ENCODE measurements around the gene CACHD1.

The CACHD1 gene

GRCh38 chr1:64715186-64715585 lies 245.3 kb downstream of the CACHD1 start:
- H3K4me2 ChIP-seq (ENCODE audit: low read length), result no peak overlapping the region
- H4K8ac ChIP-seq (ENCODE audit: low read depth, low read length), result no peak overlapping the region
- no peak overlapping the region for H3K9ac ChIP-seq (ENCODE audit: low read length)
- no peak overlapping the region for H2AK5ac ChIP-seq (ENCODE audit: low read length)
- H3K36me3 ChIP-seq (ENCODE audit: control insufficient read depth, insufficient read depth, low read length), result no peaks in the 10 kb centered on the region
- H2BK120ac ChIP-seq (ENCODE audit: low read depth, low read length), result no peak overlapping the region
- H3K56ac ChIP-seq (ENCODE audit: low read length), result no peak overlapping the region
- no peak overlapping the region for H3K23ac ChIP-seq (ENCODE audit: low read length)
- H3K18ac ChIP-seq (ENCODE audit: low read length), result no peak overlapping the region
- H2BK15ac ChIP-seq (replicated peaks; ENCODE audit: low read depth), result no peak overlapping the region
- no peaks in the 10 kb centered on the region for H3K4me1 ChIP-seq (ENCODE audit: control insufficient read depth, low read depth, low read length)
- H3K4me3 ChIP-seq (ENCODE audit: low read length), result no peak overlapping the region
- no peaks in the 10 kb centered on the region for H3K27me3 ChIP-seq (ENCODE audit: insufficient read depth, low read length, poor library complexity)
- no peaks in the 10 kb centered on the region for H3K79me2 ChIP-seq (ENCODE audit: control insufficient read depth, insufficient read depth, low read length)
- H3K4ac ChIP-seq (ENCODE audit: low read depth, low read length), result no peak overlapping the region
- H3K79me1 ChIP-seq (ENCODE audit: low read length), result no peaks in the 10 kb centered on the region
- no peak overlapping the region for H3K27ac ChIP-seq (ENCODE audit: low read depth, low read length)
- H4K5ac ChIP-seq (ENCODE audit: low read length), result no peak overlapping the region
- no peak for DNase-seq
- no CpG with 5 or more reads among the region's 2 CpGs for WGBS (ENCODE audit: extremely low coverage, insufficient coverage, low lambda C conversion rate)
- H2BK5ac ChIP-seq (ENCODE audit: low read length), result no peak overlapping the region

GRCh38 chr1:64721135-64721534 lies 251.2 kb downstream of the CACHD1 start:
- H3K4me3 ChIP-seq (ENCODE audit: low read length), result no peak overlapping the region
- H3K9ac ChIP-seq (ENCODE audit: low read length), result no peak overlapping the region
- H2BK15ac ChIP-seq (replicated peaks; ENCODE audit: low read depth), result no peak overlapping the region
- no peak overlapping the region for H3K18ac ChIP-seq (ENCODE audit: low read length)
- no peak overlapping the region for H4K8ac ChIP-seq (ENCODE audit: low read depth, low read length)
- H3K4ac ChIP-seq (ENCODE audit: low read depth, low read length), result no peak overlapping the region
- no peak overlapping the region for H2AK5ac ChIP-seq (ENCODE audit: low read length)
- no peaks in the 10 kb centered on the region for H3K36me3 ChIP-seq (ENCODE audit: control insufficient read depth, insufficient read depth, low read length)
- no peak overlapping the region for H3K27ac ChIP-seq (ENCODE audit: low read depth, low read length)
- H3K56ac ChIP-seq (ENCODE audit: low read length), result no peak overlapping the region
- H3K4me2 ChIP-seq (ENCODE audit: low read length), result no peak overlapping the region
- no peaks in the 10 kb centered on the region for H3K27me3 ChIP-seq (ENCODE audit: insufficient read depth, low read length, poor library complexity)
- no peak for DNase-seq
- WGBS (ENCODE audit: extremely low coverage, insufficient coverage, low lambda C conversion rate), result no CpG with 5 or more reads among the region's 2 CpGs
- H3K79me2 ChIP-seq (ENCODE audit: control insufficient read depth, insufficient read depth, low read length), result no peaks in the 10 kb centered on the region
- H2BK120ac ChIP-seq (ENCODE audit: low read depth, low read length), result no peak overlapping the region
- H3K4me1 ChIP-seq (ENCODE audit: control insufficient read depth, low read depth, low read length), result no peaks in the 10 kb centered on the region
- no peak overlapping the region for H3K23ac ChIP-seq (ENCODE audit: low read length)
- H2BK5ac ChIP-seq (ENCODE audit: low read length), result no peak overlapping the region
- no peak overlapping the region for H4K5ac ChIP-seq (ENCODE audit: low read length)
- H3K79me1 ChIP-seq (ENCODE audit: low read length), result no peaks in the 10 kb centered on the region

GRCh38 chr1:64721576-64722145 lies 251.7 kb downstream of the CACHD1 start:
- Histone ChIP-seq H4K5ac (ENCODE audit: low read length) (no peak overlapping the region), H3K4me1 (ENCODE audit: control insufficient read depth, low read depth, low read length) (no peaks in the 10 kb centered on the region), H2BK120ac (ENCODE audit: low read depth, low read length) (no peak overlapping the region), H2AK5ac (ENCODE audit: low read length) (no peak overlapping the region), H4K8ac (ENCODE audit: low read depth, low read length) (no peak overlapping the region), H3K27me3 (ENCODE audit: insufficient read depth, low read length, poor library complexity) (no peaks in the 10 kb centered on the region), H3K9ac (ENCODE audit: low read length) (no peak overlapping the region), H3K27ac (ENCODE audit: low read depth, low read length) (no peak overlapping the region), H3K79me1 (ENCODE audit: low read length) (no peaks in the 10 kb centered on the region), H2BK15ac (replicated peaks; ENCODE audit: low read depth) (no peak overlapping the region), H2BK5ac (ENCODE audit: low read length) (no peak overlapping the region), H3K4me2 (ENCODE audit: low read length) (no peak overlapping the region), H3K4me3 (ENCODE audit: low read length) (no peak overlapping the region), H3K23ac (ENCODE audit: low read length) (no peak overlapping the region), H3K36me3 (ENCODE audit: control insufficient read depth, insufficient read depth, low read length) (no peaks in the 10 kb centered on the region), H3K4ac (ENCODE audit: low read depth, low read length) (no peak overlapping the region), H3K18ac (ENCODE audit: low read length) (no peak overlapping the region), H3K79me2 (ENCODE audit: control insufficient read depth, insufficient read depth, low read length) (no peaks in the 10 kb centered on the region), H3K56ac (ENCODE audit: low read length) (no peak overlapping the region)
- no peak for DNase-seq
- no CpG with 5 or more reads among the region's 2 CpGs for WGBS (ENCODE audit: extremely low coverage, insufficient coverage, low lambda C conversion rate)

GRCh38 chr1:64727861-64728260 lies 257.9 kb downstream of the CACHD1 start:
- no peak overlapping the region for H3K56ac ChIP-seq (ENCODE audit: low read length)
- no peaks in the 10 kb centered on the region for H3K79me2 ChIP-seq (ENCODE audit: control insufficient read depth, insufficient read depth, low read length)
- H3K23ac ChIP-seq (ENCODE audit: low read length), result no peak overlapping the region
- H3K36me3 ChIP-seq (ENCODE audit: control insufficient read depth, insufficient read depth, low read length), result no peaks in the 10 kb centered on the region
- no CpG with 5 or more reads among the region's 1 CpG for WGBS (ENCODE audit: extremely low coverage, insufficient coverage, low lambda C conversion rate)
- H4K8ac ChIP-seq (ENCODE audit: low read depth, low read length), result no peak overlapping the region
- H3K4me3 ChIP-seq (ENCODE audit: low read length), result no peak overlapping the region
- H3K79me1 ChIP-seq (ENCODE audit: low read length), result no peaks in the 10 kb centered on the region
- no peak overlapping the region for H2AK5ac ChIP-seq (ENCODE audit: low read length)
- no peaks in the 10 kb centered on the region for H3K27me3 ChIP-seq (ENCODE audit: insufficient read depth, low read length, poor library complexity)
- H3K9ac ChIP-seq (ENCODE audit: low read length), result no peak overlapping the region
- H3K4me2 ChIP-seq (ENCODE audit: low read length), result no peak overlapping the region
- H3K4ac ChIP-seq (ENCODE audit: low read depth, low read length), result no peak overlapping the region
- H3K4me1 ChIP-seq (ENCODE audit: control insufficient read depth, low read depth, low read length), result no peaks in the 10 kb centered on the region
- H4K5ac ChIP-seq (ENCODE audit: low read length), result no peak overlapping the region
- no peak for DNase-seq
- no peak overlapping the region for H2BK15ac ChIP-seq (replicated peaks; ENCODE audit: low read depth)
- no peak overlapping the region for H3K18ac ChIP-seq (ENCODE audit: low read length)
- H3K27ac ChIP-seq (ENCODE audit: low read depth, low read length), result no peak overlapping the region
- H2BK5ac ChIP-seq (ENCODE audit: low read length), result no peak overlapping the region
- no peak overlapping the region for H2BK120ac ChIP-seq (ENCODE audit: low read depth, low read length)

- no CpG with 5 or more reads among the region's 3 CpGs for WGBS (ENCODE audit: extremely low coverage, insufficient coverage, low lambda C conversion rate)
- Histone ChIP-seq H3K79me1 (ENCODE audit: low read length) (no peaks in the 10 kb centered on the region), H2BK5ac (ENCODE audit: low read length) (no peak overlapping the region), H2BK120ac (ENCODE audit: low read depth, low read length) (no peak overlapping the region), H4K5ac (ENCODE audit: low read length) (no peak overlapping the region), H3K4me2 (ENCODE audit: low read length) (no peak overlapping the region), H2AK5ac (ENCODE audit: low read length) (no peak overlapping the region), H3K4me3 (ENCODE audit: low read length) (no peak overlapping the region), H4K8ac (ENCODE audit: low read depth, low read length) (no peak overlapping the region), H3K27me3 (ENCODE audit: insufficient read depth, low read length, poor library complexity) (no peaks in the 10 kb centered on the region), H3K27ac (ENCODE audit: low read depth, low read length) (no peak overlapping the region), H3K23ac (ENCODE audit: low read length) (no peak overlapping the region), H2BK15ac (replicated peaks; ENCODE audit: low read depth) (no peak overlapping the region), H3K36me3 (ENCODE audit: control insufficient read depth, insufficient read depth, low read length) (no peaks in the 10 kb centered on the region), H3K4ac (ENCODE audit: low read depth, low read length) (no peak overlapping the region), H3K4me1 (ENCODE audit: control insufficient read depth, low read depth, low read length) (no peaks in the 10 kb centered on the region), H3K79me2 (ENCODE audit: control insufficient read depth, insufficient read depth, low read length) (no peaks in the 10 kb centered on the region), H3K56ac (ENCODE audit: low read length) (no peak overlapping the region), H3K18ac (ENCODE audit: low read length) (no peak overlapping the region), H3K9ac (ENCODE audit: low read length) (no peak overlapping the region)
- DNase-seq, result peak; percentile 29
Observed at GRCh38 chr1:64733581-64734286, 263.8 kb downstream of the CACHD1 start.

GRCh38 chr1:64734287-64734652 lies 264.3 kb downstream of the CACHD1 start:
- Histone ChIP-seq H3K56ac (ENCODE audit: low read length) (no peak overlapping the region), H3K79me1 (ENCODE audit: low read length) (no peaks in the 10 kb centered on the region), H3K27ac (ENCODE audit: low read depth, low read length) (no peak overlapping the region), H3K27me3 (ENCODE audit: insufficient read depth, low read length, poor library complexity) (no peaks in the 10 kb centered on the region), H3K23ac (ENCODE audit: low read length) (no peak overlapping the region), H3K4me1 (ENCODE audit: control insufficient read depth, low read depth, low read length) (no peaks in the 10 kb centered on the region), H2AK5ac (ENCODE audit: low read length) (no peak overlapping the region), H3K4ac (ENCODE audit: low read depth, low read length) (no peak overlapping the region), H4K8ac (ENCODE audit: low read depth, low read length) (no peak overlapping the region), H3K4me2 (ENCODE audit: low read length) (no peak overlapping the region), H2BK15ac (replicated peaks; ENCODE audit: low read depth) (no peak overlapping the region), H3K79me2 (ENCODE audit: control insufficient read depth, insufficient read depth, low read length) (no peaks in the 10 kb centered on the region), H3K18ac (ENCODE audit: low read length) (no peak overlapping the region), H2BK120ac (ENCODE audit: low read depth, low read length) (no peak overlapping the region), H2BK5ac (ENCODE audit: low read length) (no peak overlapping the region), H3K36me3 (ENCODE audit: control insufficient read depth, insufficient read depth, low read length) (no peaks in the 10 kb centered on the region), H3K9ac (ENCODE audit: low read length) (no peak overlapping the region), H3K4me3 (ENCODE audit: low read length) (no peak overlapping the region), H4K5ac (ENCODE audit: low read length) (no peak overlapping the region)
- no peak for DNase-seq
- no CpG with 5 or more reads among the region's 3 CpGs for WGBS (ENCODE audit: extremely low coverage, insufficient coverage, low lambda C conversion rate)
